ENCODE results near the gene NPFF.

- no peak for TF ChIP-seq CTCF (IDR thresholded peaks at IDR 0.05)
- no peak for TF ChIP-seq EP300 (IDR thresholded peaks at IDR 0.05)
These were observed 45.7 kb downstream of the NPFF start for GRCh38 chr12:53461591-53461990.
